Measurements from ENCODE around the gene PRKCE.

DNA sequence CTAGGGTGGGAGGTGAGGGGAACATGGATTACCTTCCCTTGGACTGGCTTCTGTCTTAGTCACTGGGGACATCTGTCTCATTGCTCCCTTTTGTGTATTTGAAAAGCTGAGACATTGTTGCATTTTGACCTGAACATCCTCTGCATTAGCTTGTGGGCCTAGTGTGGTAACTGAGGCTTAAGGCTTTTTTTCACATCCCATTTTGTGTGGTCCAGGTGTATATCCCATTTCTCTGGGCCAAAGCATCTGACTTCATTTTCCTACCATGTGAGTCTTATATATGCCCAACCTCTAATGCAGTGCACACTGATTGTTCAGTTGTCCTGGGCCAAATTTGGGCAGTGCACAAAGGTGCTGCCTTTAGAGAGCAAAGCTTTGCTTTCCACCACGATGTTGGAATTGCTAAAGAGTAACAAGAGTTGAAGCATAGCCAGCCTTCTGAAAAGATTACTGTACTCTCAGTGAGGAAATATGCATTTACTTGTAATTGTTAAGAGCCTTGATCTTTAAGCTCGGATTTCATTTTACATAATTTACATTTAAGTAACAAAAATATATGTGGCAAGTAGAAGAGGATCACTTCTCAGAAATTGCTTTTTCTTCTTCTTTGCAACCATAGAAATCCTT lies 13.3 kb downstream of the PRKCE start:
- no peak for TF ChIP-seq POLR2AphosphoS5 (IDR thresholded peaks at IDR 0.05; ENCODE audit: low read depth, low read length)
- no peak for TF ChIP-seq TCF7L2 (IDR thresholded peaks at IDR 0.05; ENCODE audit: low read depth, low read length)
- TF ChIP-seq, protein P1, sequence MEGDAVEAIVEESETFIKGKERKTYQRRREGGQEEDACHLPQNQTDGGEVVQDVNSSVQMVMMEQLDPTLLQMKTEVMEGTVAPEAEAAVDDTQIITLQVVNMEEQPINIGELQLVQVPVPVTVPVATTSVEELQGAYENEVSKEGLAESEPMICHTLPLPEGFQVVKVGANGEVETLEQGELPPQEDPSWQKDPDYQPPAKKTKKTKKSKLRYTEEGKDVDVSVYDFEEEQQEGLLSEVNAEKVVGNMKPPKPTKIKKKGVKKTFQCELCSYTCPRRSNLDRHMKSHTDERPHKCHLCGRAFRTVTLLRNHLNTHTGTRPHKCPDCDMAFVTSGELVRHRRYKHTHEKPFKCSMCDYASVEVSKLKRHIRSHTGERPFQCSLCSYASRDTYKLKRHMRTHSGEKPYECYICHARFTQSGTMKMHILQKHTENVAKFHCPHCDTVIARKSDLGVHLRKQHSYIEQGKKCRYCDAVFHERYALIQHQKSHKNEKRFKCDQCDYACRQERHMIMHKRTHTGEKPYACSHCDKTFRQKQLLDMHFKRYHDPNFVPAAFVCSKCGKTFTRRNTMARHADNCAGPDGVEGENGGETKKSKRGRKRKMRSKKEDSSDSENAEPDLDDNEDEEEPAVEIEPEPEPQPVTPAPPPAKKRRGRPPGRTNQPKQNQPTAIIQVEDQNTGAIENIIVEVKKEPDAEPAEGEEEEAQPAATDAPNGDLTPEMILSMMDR (IDR thresholded peaks at IDR 0.05), result no peak
- TF ChIP-seq, protein P2, sequence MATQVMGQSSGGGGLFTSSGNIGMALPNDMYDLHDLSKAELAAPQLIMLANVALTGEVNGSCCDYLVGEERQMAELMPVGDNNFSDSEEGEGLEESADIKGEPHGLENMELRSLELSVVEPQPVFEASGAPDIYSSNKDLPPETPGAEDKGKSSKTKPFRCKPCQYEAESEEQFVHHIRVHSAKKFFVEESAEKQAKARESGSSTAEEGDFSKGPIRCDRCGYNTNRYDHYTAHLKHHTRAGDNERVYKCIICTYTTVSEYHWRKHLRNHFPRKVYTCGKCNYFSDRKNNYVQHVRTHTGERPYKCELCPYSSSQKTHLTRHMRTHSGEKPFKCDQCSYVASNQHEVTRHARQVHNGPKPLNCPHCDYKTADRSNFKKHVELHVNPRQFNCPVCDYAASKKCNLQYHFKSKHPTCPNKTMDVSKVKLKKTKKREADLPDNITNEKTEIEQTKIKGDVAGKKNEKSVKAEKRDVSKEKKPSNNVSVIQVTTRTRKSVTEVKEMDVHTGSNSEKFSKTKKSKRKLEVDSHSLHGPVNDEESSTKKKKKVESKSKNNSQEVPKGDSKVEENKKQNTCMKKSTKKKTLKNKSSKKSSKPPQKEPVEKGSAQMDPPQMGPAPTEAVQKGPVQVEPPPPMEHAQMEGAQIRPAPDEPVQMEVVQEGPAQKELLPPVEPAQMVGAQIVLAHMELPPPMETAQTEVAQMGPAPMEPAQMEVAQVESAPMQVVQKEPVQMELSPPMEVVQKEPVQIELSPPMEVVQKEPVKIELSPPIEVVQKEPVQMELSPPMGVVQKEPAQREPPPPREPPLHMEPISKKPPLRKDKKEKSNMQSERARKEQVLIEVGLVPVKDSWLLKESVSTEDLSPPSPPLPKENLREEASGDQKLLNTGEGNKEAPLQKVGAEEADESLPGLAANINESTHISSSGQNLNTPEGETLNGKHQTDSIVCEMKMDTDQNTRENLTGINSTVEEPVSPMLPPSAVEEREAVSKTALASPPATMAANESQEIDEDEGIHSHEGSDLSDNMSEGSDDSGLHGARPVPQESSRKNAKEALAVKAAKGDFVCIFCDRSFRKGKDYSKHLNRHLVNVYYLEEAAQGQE (IDR thresholded peaks at IDR 0.05; ENCODE audit: insufficient read depth in 1 of 2, low read depth in 2 of 2, low read length in 1 of 2), result no peak
